Ascending aorta (tissue), 2 donors: ENCODE data around the gene GPR152. TPM values are rescaled to one million over a fixed set of nuclear protein-coding genes. Genes with fewer than 3 reads are reported as not detected.

Source experiments
- DNase-seq, 2 donors: peaks; one replicate each; pipeline ENCODE4 v3.0.0-alpha.2; 2019; ENCODE audit warnings: low spot score in 2 of 2
- H3K27ac ChIP-seq, 2 donors: fragments of 200-600 bp; sonication (generic); one replicate each; pipeline ENCODE4 v1.5.1; 2016 to 2017; ENCODE audit warnings: mild to moderate bottlenecking in 1 of 2
- H3K27me3 ChIP-seq: fragments of 200-600 bp; sonication (generic); one replicate; pipeline ENCODE4 v1.5.1; 2017
- H3K36me3 ChIP-seq, 2 donors: fragments of 200-600 bp; sonication (generic); one replicate each; pipeline ENCODE4 v1.5.1; 2016
- H3K4me1 ChIP-seq, 2 donors: fragments of 200-600 bp; sonication (generic); one replicate each; pipeline ENCODE4 v1.5.1; 2016 to 2017; ENCODE audit warnings: mild to moderate bottlenecking in 1 of 2
- H3K4me3 ChIP-seq, 2 donors: fragments of 200-600 bp; sonication (generic); one replicate each; pipeline ENCODE4 v1.5.1; 2016 to 2017; ENCODE audit warnings: mild to moderate bottlenecking in 1 of 2
- H3K9me3 ChIP-seq, 2 donors: fragments of 200-600 bp; sonication (generic); one replicate each; pipeline ENCODE4 v1.5.1; 2016
- intact Hi-C: fragments of 100-400 bp; cut with DNase I; formaldehyde crosslinking; loops from one replicate; pipeline ENCODE4 v1.15.1; 2023
- total RNA-seq: library from RNA; depleted of rRNA; stranded (reverse); fragments of >200 nt; gene quantifications from one replicate; pipeline ENCODE4 v1.1.0, GENCODE V29; 2016
- TF ChIP-seq, protein P1 (sequence below), 3 experiments: fragments of 200-600 bp in 2 of 3; fragments of 450-650 bp in 1 of 3; sonication (generic) in 2 of 3; IDR thresholded peaks; one replicate each; pipeline ENCODE4 v1.5.1; 2016 to 2019; ENCODE audit warnings: antibody characterized with exemption in 3 of 3, mild to moderate bottlenecking in 1 of 3, moderate library complexity in 1 of 3

The GPR152 gene
- total RNA-seq, 1 donor from 2014 or later = not detected

DNA sequence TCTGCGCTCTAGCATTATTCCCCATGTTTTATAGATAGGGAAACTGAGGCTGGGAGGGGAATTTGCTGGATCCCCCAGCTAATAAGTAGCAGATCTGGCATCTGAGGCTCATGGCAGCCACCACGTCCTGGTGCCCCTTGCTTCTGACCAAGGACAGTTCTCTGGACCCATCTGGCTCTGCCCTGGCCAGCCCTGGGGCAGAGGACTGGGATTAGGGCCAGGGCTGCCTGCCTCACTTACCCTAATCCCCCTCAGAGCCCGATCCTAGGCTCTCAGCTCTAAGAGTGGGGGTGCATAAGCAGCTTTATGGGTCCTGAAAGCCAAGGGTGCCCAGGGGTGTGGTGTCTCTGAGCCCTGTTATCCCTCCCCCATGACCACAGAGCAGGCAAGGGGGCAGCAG is 2.5 kb upstream of the GPR152 start, which contains the start of gene CABP4:
TSS of gene CABP4 (plus strand) at position 301 of the 400 bp plus-strand sequence. CDS start at position 371, 70 bp downstream.
- TF ChIP-seq, protein P1, sequence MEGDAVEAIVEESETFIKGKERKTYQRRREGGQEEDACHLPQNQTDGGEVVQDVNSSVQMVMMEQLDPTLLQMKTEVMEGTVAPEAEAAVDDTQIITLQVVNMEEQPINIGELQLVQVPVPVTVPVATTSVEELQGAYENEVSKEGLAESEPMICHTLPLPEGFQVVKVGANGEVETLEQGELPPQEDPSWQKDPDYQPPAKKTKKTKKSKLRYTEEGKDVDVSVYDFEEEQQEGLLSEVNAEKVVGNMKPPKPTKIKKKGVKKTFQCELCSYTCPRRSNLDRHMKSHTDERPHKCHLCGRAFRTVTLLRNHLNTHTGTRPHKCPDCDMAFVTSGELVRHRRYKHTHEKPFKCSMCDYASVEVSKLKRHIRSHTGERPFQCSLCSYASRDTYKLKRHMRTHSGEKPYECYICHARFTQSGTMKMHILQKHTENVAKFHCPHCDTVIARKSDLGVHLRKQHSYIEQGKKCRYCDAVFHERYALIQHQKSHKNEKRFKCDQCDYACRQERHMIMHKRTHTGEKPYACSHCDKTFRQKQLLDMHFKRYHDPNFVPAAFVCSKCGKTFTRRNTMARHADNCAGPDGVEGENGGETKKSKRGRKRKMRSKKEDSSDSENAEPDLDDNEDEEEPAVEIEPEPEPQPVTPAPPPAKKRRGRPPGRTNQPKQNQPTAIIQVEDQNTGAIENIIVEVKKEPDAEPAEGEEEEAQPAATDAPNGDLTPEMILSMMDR (IDR thresholded peaks at IDR 0.05) = no peak
- intact Hi-C loops = no loop called here
- Histone ChIP-seq H3K9me3 (no peaks in the 10 kb centered on the region), H3K27me3 (no peaks in the 10 kb centered on the region), H3K27ac (no peak within 1 kb of the TSS), H3K4me3 (no peak within 1 kb of the TSS), H3K36me3 (no peaks in the 10 kb centered on the region), H3K4me1 (no peaks in the 10 kb centered on the region)
- no peak for DNase-seq

DNA sequence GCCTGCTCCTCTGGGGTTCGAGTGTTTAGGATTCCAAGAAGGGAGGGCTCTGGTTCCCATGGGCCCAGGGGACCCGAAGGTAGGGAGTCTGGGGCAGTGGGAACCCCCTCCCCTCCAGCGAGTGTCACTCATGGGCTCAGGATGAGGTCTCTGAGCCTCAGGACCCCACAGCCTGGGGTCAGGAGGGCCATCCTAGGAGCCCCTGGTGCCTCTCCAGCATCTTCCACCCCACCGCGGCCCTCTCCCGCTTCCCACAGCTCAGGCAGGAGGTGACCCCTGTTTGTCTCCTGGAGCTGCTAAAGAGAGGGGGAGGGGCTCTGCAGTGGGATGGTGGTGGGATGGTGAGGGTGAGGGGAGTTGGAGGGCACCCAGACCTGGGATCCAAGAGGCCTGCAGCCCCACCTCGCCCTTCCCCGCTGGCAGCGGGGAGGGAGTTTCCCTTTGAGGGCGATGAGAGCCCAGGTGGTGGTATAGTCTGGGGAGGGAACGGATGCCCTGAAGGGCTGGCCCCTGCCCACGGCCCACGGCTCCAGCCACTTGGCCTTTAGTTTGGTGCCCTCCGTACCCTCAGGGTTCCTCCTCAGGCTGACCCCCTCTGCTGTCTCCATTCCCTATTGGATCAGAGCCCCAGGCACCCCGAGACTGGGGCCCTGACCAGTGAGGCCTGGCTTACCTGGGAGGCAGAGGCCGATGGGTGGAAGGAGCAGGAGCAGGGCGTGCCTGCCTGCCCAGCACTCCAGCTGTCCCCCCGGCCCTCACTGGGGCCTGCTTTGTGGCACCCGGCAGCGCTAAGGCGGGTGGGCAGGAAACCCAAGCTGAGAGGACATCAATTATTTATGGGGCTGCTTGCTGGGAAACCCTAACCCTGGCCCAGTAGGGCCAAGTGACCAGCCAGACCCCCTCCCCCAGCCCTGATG is 1.5 kb upstream of the GPR152 start:
- intact Hi-C loops = no loop called here
- DNase-seq = no peak
- Histone ChIP-seq H3K27ac (no peak overlapping the region), H3K9me3 (no peaks in the 10 kb centered on the region), H3K27me3 (no peaks in the 10 kb centered on the region), H3K36me3 (no peaks in the 10 kb centered on the region), H3K4me1 (no peaks in the 10 kb centered on the region), H3K4me3 (no peak overlapping the region)
- TF ChIP-seq, protein P1 (IDR thresholded peaks at IDR 0.05) = no peak

DNA sequence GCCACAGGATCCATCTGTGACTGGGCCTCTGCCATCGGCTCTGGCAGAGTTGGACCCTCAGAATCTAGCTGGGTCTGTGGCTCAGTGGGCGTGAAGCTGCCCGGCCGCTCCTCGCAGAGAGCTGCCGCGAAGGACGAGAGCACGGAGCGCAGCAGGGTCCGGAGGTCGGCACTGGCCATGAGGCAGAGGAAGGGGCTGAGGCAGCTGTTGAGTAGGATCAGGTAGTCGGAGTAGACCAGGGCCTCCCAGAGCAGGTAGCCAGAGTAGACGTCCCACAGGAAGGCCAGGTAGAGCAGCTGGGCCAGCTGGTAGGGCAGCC is 912 bp downstream of the GPR152 start:
- no peaks in the 10 kb centered on the region for H3K9me3 ChIP-seq
- no peaks in the 10 kb centered on the region for H3K27me3 ChIP-seq
- no peak overlapping the region for H3K27ac ChIP-seq
- no peaks in the 10 kb centered on the region for H3K4me1 ChIP-seq
- no peak overlapping the region for H3K4me3 ChIP-seq
- no peaks in the 10 kb centered on the region for H3K36me3 ChIP-seq
- no peak for DNase-seq
- intact Hi-C loops = no loop called here
- TF ChIP-seq, protein P1 (IDR thresholded peaks at IDR 0.05) = no peak

DNA sequence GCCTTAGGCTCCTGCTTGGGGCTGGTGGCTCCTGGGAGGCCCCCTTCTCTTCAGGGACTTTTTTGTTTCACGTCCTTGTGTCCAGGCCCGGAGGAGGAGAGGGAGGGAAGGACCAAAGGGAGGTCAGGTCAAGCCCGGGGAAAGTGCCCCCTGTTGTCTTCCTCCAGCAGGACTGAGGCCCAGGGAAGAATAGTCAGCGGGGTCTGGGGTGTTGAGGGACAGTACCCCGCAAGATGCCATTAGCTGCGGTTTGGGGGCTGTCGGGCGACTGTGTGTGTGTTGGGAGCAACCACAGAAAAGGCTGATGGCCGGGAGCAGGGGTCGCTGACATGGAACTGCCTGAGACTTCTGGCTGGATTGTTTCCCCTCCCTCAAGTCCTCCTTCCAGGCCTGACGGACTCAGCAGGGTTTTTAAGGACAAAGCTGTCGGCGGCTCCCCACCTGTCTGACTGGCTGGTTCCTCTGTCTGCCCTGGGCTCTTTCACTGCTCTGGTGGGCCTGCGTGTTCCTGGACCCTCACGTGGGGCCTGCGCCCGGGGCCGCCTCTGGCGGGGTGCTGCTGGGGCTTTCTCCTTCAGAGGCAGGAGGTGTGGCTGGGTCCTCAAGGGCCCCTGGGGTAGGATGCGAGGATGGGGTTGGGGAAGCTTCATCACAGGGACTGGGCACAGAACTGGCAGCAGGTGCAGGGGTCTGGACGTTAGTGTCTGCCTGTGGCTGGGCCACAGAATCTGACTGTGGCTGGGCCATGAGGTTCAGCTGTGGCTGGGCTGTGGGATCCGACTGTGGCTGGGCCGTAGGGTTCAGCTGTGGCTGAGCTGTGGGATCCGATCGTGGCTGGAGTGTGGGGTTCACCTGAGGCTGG is 1.5 kb downstream of the GPR152 start:
- no peak overlapping the region for H3K27ac ChIP-seq
- no peak overlapping the region for H3K4me3 ChIP-seq
- no peak for DNase-seq
- no peaks in the 10 kb centered on the region for H3K9me3 ChIP-seq
- intact Hi-C loops = no loop called here
- no peaks in the 10 kb centered on the region for H3K27me3 ChIP-seq
- H3K36me3 ChIP-seq = no peaks in the 10 kb centered on the region
- H3K4me1 ChIP-seq = no peaks in the 10 kb centered on the region
- TF ChIP-seq, protein P1 (IDR thresholded peaks at IDR 0.05) = no peak

DNA sequence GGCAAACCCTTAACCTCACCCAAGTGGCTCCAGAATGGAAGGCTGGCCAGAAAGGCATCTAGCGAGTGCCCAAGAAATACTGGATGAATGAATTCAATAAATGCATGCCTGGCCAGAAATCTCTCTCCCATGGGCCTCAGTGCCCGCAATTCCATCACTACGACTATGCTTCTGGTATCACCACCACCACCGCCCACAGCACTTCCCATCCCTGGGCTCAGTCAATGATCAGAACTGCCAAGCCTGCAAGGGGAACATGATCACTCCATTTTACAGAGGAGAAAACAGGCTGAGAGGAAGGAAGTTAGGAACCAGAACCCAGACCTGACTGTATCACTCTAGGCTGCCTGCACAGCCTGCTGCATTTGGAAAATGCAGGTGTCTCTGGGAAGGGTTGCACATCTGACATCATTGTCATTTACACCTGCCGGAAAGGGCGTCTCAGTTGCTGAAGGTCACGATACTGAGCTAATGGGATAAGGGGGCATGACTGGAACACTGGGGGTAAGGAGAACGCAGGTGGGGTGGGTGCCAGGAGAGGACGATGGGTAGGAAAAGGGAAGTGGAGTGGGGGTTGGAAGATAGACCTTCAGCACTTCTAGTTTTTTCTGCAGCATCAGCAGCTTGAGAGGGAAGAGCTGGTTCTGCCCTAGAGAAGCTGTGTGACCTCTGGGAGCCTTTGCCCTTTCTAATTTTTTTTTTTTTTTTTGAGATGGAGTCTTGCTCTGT is 3.2 kb downstream of the GPR152 start:
- no peak overlapping the region for H3K27ac ChIP-seq
- H3K4me1 ChIP-seq = peaks cover 3 to 5% of the 10 kb centered on the region in 2 donors
- TF ChIP-seq, protein P1 (IDR thresholded peaks at IDR 0.05) = no peak
- H3K27me3 ChIP-seq = no peaks in the 10 kb centered on the region
- no peaks in the 10 kb centered on the region for H3K9me3 ChIP-seq
- intact Hi-C loops = no loop called here
- H3K4me3 ChIP-seq = no peak overlapping the region
- no peak for DNase-seq
- no peaks in the 10 kb centered on the region for H3K36me3 ChIP-seq
